Measurements from ENCODE around the gene UBA3. TPM values are rescaled to one million over a fixed set of nuclear protein-coding genes. Genes with fewer than 3 reads are reported as not detected.

The UBA3 gene
- total and polyA plus RNA-seq, 10 of the 15 experiments (the other 5 are each of a cell fraction or from before 2014, with no cell fraction given): 72.9 to 131 (median 102) TPM

DNA sequence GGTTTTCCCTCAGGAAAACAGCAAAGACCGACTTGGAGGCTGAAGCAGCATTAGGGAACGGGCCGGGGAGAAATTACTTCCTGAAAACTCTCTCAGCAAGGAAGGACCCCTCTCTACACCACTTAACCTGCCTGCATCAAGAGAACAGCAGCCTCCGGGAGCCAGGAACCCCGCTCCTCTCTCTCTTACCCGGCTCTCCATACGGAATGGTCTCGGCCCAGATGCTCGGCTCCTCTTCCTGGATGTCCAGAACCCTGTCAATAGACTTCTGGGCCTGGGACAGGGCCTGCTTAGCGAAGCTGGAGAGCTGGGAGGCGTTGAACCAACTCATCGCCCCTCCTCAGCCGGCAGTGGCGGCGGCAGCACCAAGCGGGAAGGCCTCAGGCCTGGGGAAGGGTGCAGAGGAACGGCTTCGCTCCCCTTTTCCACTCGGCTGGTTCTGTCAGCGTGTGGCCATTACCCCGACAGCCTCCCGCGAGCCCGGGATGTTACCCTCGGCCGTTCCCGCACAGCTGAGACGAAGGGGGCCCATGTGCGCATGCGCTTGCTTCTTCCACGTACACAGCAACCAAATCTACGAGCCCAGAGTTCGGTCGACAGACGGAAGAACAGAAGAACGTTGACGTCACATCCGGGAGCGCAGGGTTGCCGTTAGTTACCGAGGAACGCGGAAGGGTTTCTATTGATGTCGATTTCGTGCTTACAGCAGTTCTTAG is 28.3 kb downstream of the UBA3 start, which contains the start of gene TMF1 (continued):
- TF ChIP-seq TCF7 (IDR thresholded peaks at IDR 0.05; ENCODE audit: borderline replicate concordance): no peak
- no peak for TF ChIP-seq KAT2A (conservative IDR thresholded peaks at IDR 0.05; ENCODE audit: control insufficient read depth, low read depth, low read length)
- TF ChIP-seq PBX3 (IDR thresholded peaks at IDR 0.05; ENCODE audit: insufficient replicate concordance, low read depth, low read length): no peak
- TF ChIP-seq RELA (IDR thresholded peaks at IDR 0.05; ENCODE audit: borderline replicate concordance, partially characterized antibody): no peak
- no peak for TF ChIP-seq HDAC2 (IDR thresholded peaks at IDR 0.05)
- TF ChIP-seq HDGF (IDR thresholded peaks at IDR 0.05): 0 out of 2 replicates have a peak, but pooled peaks have one; percentile 14
- TF ChIP-seq ESRRA (IDR thresholded peaks at IDR 0.05; ENCODE audit: low read length): no peak
- TF ChIP-seq PML (IDR thresholded peaks at IDR 0.05; ENCODE audit: low read length): peak; percentile 78
- peak; percentile 93 for TF ChIP-seq ZBTB40 (IDR thresholded peaks at IDR 0.05; ENCODE audit: borderline replicate concordance)
- no peak for TF ChIP-seq BACH1 (IDR thresholded peaks at IDR 0.05; ENCODE audit: borderline replicate concordance)
- TF ChIP-seq MXI1 (IDR thresholded peaks at IDR 0.05; ENCODE audit: low read depth, low read length): peak; percentile 97
- no peak for TF ChIP-seq TCF3 (IDR thresholded peaks at IDR 0.05; ENCODE audit: borderline replicate concordance, insufficient read depth, low read depth, low read length)
- TF ChIP-seq, protein P1, sequence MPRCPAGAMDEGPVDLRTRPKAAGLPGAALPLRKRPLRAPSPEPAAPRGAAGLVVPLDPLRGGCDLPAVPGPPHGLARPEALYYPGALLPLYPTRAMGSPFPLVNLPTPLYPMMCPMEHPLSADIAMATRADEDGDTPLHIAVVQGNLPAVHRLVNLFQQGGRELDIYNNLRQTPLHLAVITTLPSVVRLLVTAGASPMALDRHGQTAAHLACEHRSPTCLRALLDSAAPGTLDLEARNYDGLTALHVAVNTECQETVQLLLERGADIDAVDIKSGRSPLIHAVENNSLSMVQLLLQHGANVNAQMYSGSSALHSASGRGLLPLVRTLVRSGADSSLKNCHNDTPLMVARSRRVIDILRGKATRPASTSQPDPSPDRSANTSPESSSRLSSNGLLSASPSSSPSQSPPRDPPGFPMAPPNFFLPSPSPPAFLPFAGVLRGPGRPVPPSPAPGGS (IDR thresholded peaks at IDR 0.05; ENCODE audit: borderline replicate concordance, insufficient read depth, low read depth, low read length, poor library complexity, severe bottlenecking): no peak
- peak; percentile 87 for TF ChIP-seq NBN (IDR thresholded peaks at IDR 0.05)
- no peak for TF ChIP-seq ETV6 (conservative IDR thresholded peaks at IDR 0.05 in 1 of 2, IDR thresholded peaks at IDR 0.05 in 1 of 2; ENCODE audit: borderline replicate concordance in 1 of 2, low read depth in 1 of 2)
- TF ChIP-seq POLR2AphosphoS2 (IDR thresholded peaks at IDR 0.05; ENCODE audit: low read depth, low read length): peak; percentile 81; the same call in 1 of the 2 replicates
- no peak for TF ChIP-seq NR2C2 (IDR thresholded peaks at IDR 0.05; ENCODE audit: borderline replicate concordance, control insufficient read depth, insufficient read length, low read depth)
- TF ChIP-seq RB1 (IDR thresholded peaks at IDR 0.05; ENCODE audit: borderline replicate concordance): no peak
- TF ChIP-seq SMARCA5 (IDR thresholded peaks at IDR 0.05): no peak
- TF ChIP-seq SUPT20H (IDR thresholded peaks at IDR 0.05; ENCODE audit: borderline replicate concordance, control insufficient read depth, low read depth, low read length): no peak
- TF ChIP-seq, protein P2, sequence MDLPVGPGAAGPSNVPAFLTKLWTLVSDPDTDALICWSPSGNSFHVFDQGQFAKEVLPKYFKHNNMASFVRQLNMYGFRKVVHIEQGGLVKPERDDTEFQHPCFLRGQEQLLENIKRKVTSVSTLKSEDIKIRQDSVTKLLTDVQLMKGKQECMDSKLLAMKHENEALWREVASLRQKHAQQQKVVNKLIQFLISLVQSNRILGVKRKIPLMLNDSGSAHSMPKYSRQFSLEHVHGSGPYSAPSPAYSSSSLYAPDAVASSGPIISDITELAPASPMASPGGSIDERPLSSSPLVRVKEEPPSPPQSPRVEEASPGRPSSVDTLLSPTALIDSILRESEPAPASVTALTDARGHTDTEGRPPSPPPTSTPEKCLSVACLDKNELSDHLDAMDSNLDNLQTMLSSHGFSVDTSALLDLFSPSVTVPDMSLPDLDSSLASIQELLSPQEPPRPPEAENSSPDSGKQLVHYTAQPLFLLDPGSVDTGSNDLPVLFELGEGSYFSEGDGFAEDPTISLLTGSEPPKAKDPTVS (IDR thresholded peaks at IDR 0.05; ENCODE audit: low read depth, low read length): no peak
- no peak; the same call in 1 of the 2 replicates for TF ChIP-seq STAT1 (conservative IDR thresholded peaks at IDR 0.05)
